Occipital lobe (tissue), 2 donors: ENCODE data around the gene MAGEF1. TPM values are rescaled to one million over a fixed set of nuclear protein-coding genes. Genes with fewer than 3 reads are reported as not detected.

ENCODE experiments used
- DNase-seq: peaks from one replicate; lab custom pipeline; 2025; lab: John Stamatoyannopoulos, UW
- total RNA-seq: library from RNA; depleted of rRNA; stranded (reverse); fragments of >200 nt; gene quantifications from one replicate; pipeline ENCODE4 v1.2.3, GENCODE V29; 2014

MAGEF1 gene
- 42.7 TPM for total RNA-seq

GRCh38 chr3:184711493-184712247 is at the start of gene MAGEF1:
Gene MAGEF1 (minus strand): TSS chr3:184712064. CDS start chr3:184711821, 243 bp downstream.
- DNase-seq = peak; percentile 70

GRCh38 chr3:184761075-184761841 is 49.4 kb upstream of the MAGEF1 start:
- DNase-seq = no peak

- DNase-seq = no peak
Measured at GRCh38 chr3:184760337-184761074, 48.6 kb upstream of the MAGEF1 start.

- DNase-seq = no peak
Measured at GRCh38 chr3:184759666-184760200, 47.9 kb upstream of the MAGEF1 start.

GRCh38 chr3:184758056-184758455 is 46.2 kb upstream of the MAGEF1 start:
- DNase-seq = no peak

GRCh38 chr3:184757022-184757651 is 45.3 kb upstream of the MAGEF1 start:
- DNase-seq = peak; percentile 51

- DNase-seq = no peak
Measured at GRCh38 chr3:184756151-184757021, 44.5 kb upstream of the MAGEF1 start.

- no peak for DNase-seq
Measured at GRCh38 chr3:184755315-184755731, 43.5 kb upstream of the MAGEF1 start.

GRCh38 chr3:184752361-184752760 is 40.5 kb upstream of the MAGEF1 start:
- no peak for DNase-seq

GRCh38 chr3:184751204-184752040 is 39.6 kb upstream of the MAGEF1 start:
- DNase-seq = no peak

GRCh38 chr3:184750349-184751083 is 38.7 kb upstream of the MAGEF1 start:
- DNase-seq = no peak

- no peak for DNase-seq
Measured at GRCh38 chr3:184749168-184749744, 37.4 kb upstream of the MAGEF1 start.

- DNase-seq = no peak
Measured at GRCh38 chr3:184748219-184749135, 36.6 kb upstream of the MAGEF1 start.

GRCh38 chr3:184746131-184747120 is 34.6 kb upstream of the MAGEF1 start:
- DNase-seq = no peak

GRCh38 chr3:184745526-184745925 is 33.7 kb upstream of the MAGEF1 start:
- DNase-seq = no peak

- no peak for DNase-seq
Measured at GRCh38 chr3:184743248-184743647, 31.4 kb upstream of the MAGEF1 start.
